ENCODE measurements around the gene GUCY2D. TPM values are rescaled to one million over a fixed set of nuclear protein-coding genes. Genes with fewer than 3 reads are reported as not detected.
A peak's percentile ranks its signal among the peaks of the same experiment; 100 is the strongest.
"Not testable (repeated sequence)": the region's sequence is repeated elsewhere in the genome, so short reads cannot be mapped to it uniquely, and the experiment has no call there.

The GUCY2D gene
- total and polyA plus RNA-seq, 7 donors, result 0.04 TPM; not detected in 6

DNA sequence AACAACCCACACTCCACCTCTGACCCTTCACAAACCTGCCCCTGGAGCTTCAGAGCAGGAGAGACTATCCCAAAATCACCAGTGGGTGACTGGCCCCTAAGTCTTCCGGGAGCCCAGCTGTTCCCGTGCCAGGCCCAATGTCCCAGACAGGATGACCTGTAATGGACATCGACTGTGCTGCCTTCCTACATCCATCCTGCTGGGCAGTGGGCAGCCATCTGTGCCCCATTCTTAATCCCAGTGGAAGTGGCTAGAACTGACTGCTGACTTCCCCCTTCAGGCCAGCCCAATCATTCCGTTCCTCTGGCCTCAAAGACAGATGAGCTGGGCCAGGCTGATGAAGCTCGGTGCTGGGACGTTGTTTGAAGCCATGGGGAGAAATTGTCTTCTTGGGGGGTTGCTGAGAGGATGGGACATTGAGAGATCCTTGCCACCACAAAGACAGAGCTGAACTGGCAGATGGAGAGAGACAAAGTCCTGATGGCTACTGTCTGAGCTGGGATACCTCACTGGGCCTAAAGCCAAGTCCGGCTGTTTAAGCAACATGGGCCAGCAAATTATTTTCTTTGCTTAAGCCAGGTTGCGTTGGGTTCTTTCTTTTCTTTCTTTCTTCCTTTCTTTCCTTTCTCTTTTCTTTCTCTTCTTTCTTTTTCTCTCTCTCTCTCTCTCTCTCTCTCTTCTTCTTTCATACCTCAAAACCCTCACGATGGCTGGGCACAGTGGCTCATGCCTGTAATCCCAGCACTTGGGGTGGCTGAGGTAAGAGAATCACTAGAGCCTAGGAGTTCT is 18.6 kb downstream of the GUCY2D start:
- intact Hi-C loops (cut with DNase I), result no loop called here
- TF ChIP-seq EP300 (IDR thresholded peaks at IDR 0.05), result no peak
- TF ChIP-seq POLR2A (IDR thresholded peaks at IDR 0.05), result no peak
- TF ChIP-seq, protein P1, sequence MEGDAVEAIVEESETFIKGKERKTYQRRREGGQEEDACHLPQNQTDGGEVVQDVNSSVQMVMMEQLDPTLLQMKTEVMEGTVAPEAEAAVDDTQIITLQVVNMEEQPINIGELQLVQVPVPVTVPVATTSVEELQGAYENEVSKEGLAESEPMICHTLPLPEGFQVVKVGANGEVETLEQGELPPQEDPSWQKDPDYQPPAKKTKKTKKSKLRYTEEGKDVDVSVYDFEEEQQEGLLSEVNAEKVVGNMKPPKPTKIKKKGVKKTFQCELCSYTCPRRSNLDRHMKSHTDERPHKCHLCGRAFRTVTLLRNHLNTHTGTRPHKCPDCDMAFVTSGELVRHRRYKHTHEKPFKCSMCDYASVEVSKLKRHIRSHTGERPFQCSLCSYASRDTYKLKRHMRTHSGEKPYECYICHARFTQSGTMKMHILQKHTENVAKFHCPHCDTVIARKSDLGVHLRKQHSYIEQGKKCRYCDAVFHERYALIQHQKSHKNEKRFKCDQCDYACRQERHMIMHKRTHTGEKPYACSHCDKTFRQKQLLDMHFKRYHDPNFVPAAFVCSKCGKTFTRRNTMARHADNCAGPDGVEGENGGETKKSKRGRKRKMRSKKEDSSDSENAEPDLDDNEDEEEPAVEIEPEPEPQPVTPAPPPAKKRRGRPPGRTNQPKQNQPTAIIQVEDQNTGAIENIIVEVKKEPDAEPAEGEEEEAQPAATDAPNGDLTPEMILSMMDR (IDR thresholded peaks at IDR 0.05), result no peak
- no peak for TF ChIP-seq POLR2AphosphoS5 (IDR thresholded peaks at IDR 0.05)
- Histone ChIP-seq H3K27ac (no peak overlapping the region), H3K9me3 (no peaks in the 10 kb centered on the region), H3K4me1 (peaks cover 0 to 16% (median 10%) of the 10 kb centered on the region in 4 donors), H3K27me3 (peaks cover 0 to 19% (median 5%) of the 10 kb centered on the region in 3 donors), H3K36me3 (no peaks in the 10 kb centered on the region), H3K4me3 (no peak overlapping the region)
- 91% methylated on average over 9 of the region's 9 CpGs for WGBS, 2 donors
- peak; percentile 46 for DNase-seq

DNA sequence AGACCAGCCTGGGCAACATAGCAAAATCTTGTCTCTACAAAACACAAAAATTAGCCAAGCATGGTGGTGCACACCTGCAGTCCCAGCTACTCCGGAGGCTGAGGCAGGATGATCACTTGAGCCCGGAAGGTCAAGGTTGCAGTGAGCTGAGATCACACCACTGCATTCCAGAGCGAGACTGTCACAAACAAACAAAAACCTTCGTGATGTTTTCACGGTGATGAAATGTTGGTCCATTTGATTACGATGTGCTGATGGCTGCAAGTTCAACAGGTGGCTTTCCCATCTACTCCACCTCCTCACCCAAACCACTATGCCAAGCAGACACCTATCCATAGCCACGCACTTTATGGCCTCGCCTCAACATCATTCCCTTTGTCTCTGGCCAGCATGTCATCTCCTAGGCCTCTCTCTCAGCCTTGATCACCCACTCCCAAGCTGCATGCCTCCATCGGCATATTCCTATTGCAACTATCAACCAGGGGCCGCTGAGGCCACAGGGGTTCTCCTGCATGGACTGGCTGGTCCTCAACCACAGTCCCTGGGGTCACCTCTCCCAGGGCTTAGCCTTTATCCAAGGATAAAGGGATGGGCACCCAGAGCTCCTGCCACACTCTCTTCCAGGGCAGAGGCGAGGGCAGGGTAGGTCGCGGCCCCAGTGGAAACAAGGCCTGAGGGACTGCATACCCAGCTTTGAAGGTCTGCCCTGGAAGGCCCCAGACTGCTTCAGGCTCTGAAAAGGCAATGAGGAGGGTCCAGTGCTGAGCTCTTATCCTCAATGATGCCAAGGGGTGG is 19.3 kb downstream of the GUCY2D start:
- WGBS, 2 donors, result 92 to 95% methylated on average over 13 of the region's 13 CpGs
- peak; percentile 39 for DNase-seq
- no peak overlapping the region for H3K27ac ChIP-seq
- peaks cover 0 to 11% (median 0%) of the 10 kb centered on the region in 3 donors for H3K27me3 ChIP-seq
- intact Hi-C loops (cut with DNase I), result no loop called here
- H3K9me3 ChIP-seq, result no peaks in the 10 kb centered on the region
- no peaks in the 10 kb centered on the region for H3K36me3 ChIP-seq
- TF ChIP-seq POLR2A (IDR thresholded peaks at IDR 0.05) (no peak), EP300 (IDR thresholded peaks at IDR 0.05) (no peak), POLR2AphosphoS5 (IDR thresholded peaks at IDR 0.05) (no peak)
- TF ChIP-seq, protein P1 (IDR thresholded peaks at IDR 0.05), result no peak
- H3K4me3 ChIP-seq, result no peak overlapping the region
- peaks cover 0 to 8% (median 2%) of the 10 kb centered on the region in 4 donors for H3K4me1 ChIP-seq

DNA sequence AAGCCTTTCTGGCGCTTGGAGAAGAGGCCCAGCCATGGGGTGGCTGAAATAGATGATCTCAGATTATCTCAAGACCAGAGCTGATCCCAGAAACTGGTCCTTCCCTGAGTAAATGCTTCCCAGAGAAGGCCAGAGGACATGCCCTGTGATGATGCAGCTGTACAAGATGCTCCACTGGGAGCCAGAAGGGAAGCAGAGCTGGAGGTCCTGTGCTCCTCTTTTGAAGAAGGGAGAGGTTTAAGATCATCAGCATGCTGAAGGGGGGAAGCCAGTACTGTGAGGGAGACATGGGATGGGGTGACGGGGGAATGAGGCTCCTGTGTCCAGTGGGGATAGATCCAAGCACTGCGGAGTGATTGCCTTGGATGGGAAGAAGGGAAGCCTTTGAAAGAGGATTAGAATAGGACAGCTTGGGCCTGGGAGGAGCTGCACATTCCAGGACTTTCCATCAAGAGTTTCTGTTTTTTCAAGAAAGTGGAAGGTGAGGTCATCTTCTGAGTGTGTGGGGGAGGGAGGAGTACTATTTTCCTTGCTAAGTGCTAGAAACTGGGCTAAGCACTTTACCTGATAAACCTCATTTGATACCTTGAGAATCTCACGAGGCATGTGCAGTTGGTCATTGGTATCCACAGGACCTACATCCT is 20.1 kb downstream of the GUCY2D start:
- Histone ChIP-seq H3K4me3 (no peak overlapping the region), H3K9me3 (no peaks in the 10 kb centered on the region), H3K27me3 (peaks cover 0 to 8% (median 0%) of the 10 kb centered on the region in 3 donors), H3K27ac (no peak overlapping the region), H3K36me3 (no peaks in the 10 kb centered on the region), H3K4me1 (peaks cover 0 to 7% (median 0%) of the 10 kb centered on the region in 4 donors)
- DNase-seq, result peak; percentile 17
- WGBS, 2 donors, result 87% methylated on average over 4 of the region's 4 CpGs
- TF ChIP-seq, protein P1 (IDR thresholded peaks at IDR 0.05), result no peak
- TF ChIP-seq POLR2A (IDR thresholded peaks at IDR 0.05), result no peak
- no peak for TF ChIP-seq EP300 (IDR thresholded peaks at IDR 0.05)
- no peak for TF ChIP-seq POLR2AphosphoS5 (IDR thresholded peaks at IDR 0.05)
- intact Hi-C loops (cut with DNase I), result no loop called here

DNA sequence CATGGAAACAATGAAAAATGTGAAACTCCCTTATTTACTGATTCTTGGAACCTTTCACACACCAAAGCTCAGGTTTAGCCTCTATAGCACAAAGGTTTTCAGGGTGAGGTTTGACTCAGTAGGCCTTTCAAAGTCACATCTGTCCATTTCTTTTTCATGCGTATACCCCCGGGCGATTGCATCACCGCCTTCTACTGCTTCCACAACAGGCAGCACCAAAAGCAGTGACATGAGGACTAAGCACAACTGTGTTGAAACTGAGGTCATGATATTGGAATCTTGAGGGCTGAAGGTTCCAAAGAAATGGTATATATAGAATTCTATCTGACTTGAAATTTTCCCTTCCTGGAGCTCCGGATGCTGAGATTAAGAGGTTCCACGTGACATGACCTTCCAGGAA is 21.7 kb downstream of the GUCY2D start:
- intact Hi-C loops (cut with DNase I); H3K4me1 ChIP-seq; H3K36me3 ChIP-seq; H3K9me3 ChIP-seq; H3K27ac ChIP-seq; H3K4me3 ChIP-seq: not testable (repeated sequence)
- peaks cover 0 to 18% (median 0%) of the 10 kb centered on the region in 3 donors for H3K27me3 ChIP-seq
- DNase-seq, result peak; percentile 34
- 87 to 93% methylated on average over 6 of the region's 6 CpGs for WGBS, 2 donors

Data from sigmoid colon (tissue), 7 donors.